Brain pericyte (primary cell): Measurements from ENCODE around the gene TCERG1L.
"Not testable (repeated sequence)": the region's sequence is repeated elsewhere in the genome, so short reads cannot be mapped to it uniquely, and the experiment has no call there.

Experiments
- DNase-seq: peaks from one replicate; pipeline ENCODE4 v3.0.0-alpha.2; 2012; ENCODE audit warnings: low read depth, low spot score

Gene TCERG1L

GRCh38 chr10:131109291-131109690 lies 202.2 kb downstream of the TCERG1L start:
- no peak for DNase-seq

- no peak for DNase-seq
These were observed 203.6 kb downstream of the TCERG1L start for GRCh38 chr10:131107970-131108369.

- DNase-seq, result no peak
These were observed 208.8 kb downstream of the TCERG1L start for GRCh38 chr10:131102676-131103075.

- DNase-seq, result no peak
These were observed 209.4 kb downstream of the TCERG1L start for GRCh38 chr10:131102147-131102546.

GRCh38 chr10:131100418-131101410 lies 210.8 kb downstream of the TCERG1L start:
- DNase-seq, result not testable (repeated sequence)

GRCh38 chr10:131099028-131099726 lies 212.3 kb downstream of the TCERG1L start:
- DNase-seq, result no peak

GRCh38 chr10:131098416-131098952 lies 213.0 kb downstream of the TCERG1L start:
- no peak for DNase-seq

GRCh38 chr10:131096031-131096430 lies 215.5 kb downstream of the TCERG1L start:
- DNase-seq, result no peak

GRCh38 chr10:131095313-131095580 lies 216.3 kb downstream of the TCERG1L start:
- no peak for DNase-seq

GRCh38 chr10:131094527-131095312 lies 216.8 kb downstream of the TCERG1L start:
- no peak for DNase-seq

- DNase-seq, result no peak
These were observed 217.6 kb downstream of the TCERG1L start for GRCh38 chr10:131093795-131094366.

GRCh38 chr10:131093346-131093745 lies 218.2 kb downstream of the TCERG1L start:
- no peak for DNase-seq

- DNase-seq, result no peak
These were observed 218.6 kb downstream of the TCERG1L start for GRCh38 chr10:131092876-131093275.

GRCh38 chr10:131092386-131092785 lies 219.1 kb downstream of the TCERG1L start:
- DNase-seq, result no peak

- no peak for DNase-seq
These were observed 219.8 kb downstream of the TCERG1L start for GRCh38 chr10:131091682-131092081.

- no peak for DNase-seq
These were observed 220.5 kb downstream of the TCERG1L start for GRCh38 chr10:131090761-131091661.

GRCh38 chr10:131089861-131090260 lies 221.7 kb downstream of the TCERG1L start:
- no peak for DNase-seq

- no peak for DNase-seq
These were observed 222.4 kb downstream of the TCERG1L start for GRCh38 chr10:131089150-131089549.

GRCh38 chr10:131088619-131089018 lies 222.9 kb downstream of the TCERG1L start:
- no peak for DNase-seq

- DNase-seq, result no peak
These were observed 223.9 kb downstream of the TCERG1L start for GRCh38 chr10:131087464-131088215.
